K562 (cell line): Measurements from ENCODE around the gene CD4. TPM values are rescaled to one million over a fixed set of nuclear protein-coding genes. Genes with fewer than 3 reads are reported as not detected.

ENCODE experiments used
- ATF1 ChIP-seq, 2 experiments: fragments of 450-650 bp in 1 of 2; IDR thresholded peaks; 2 replicates each; pipeline ENCODE4 v1.6.1; 2016; ENCODE audit warnings: missing compliant biosample characterization in 1 of 2, missing genetic modification characterization in 1 of 2
- BCL6 ChIP-seq: fragments of 250-450 bp; sonication (Bioruptor Pico); IDR thresholded peaks from 2 replicates; pipeline ENCODE4 v1.4.0; 2020
- CCAR2 ChIP-seq: fragments of 200-400 bp; formaldehyde crosslinking; IDR thresholded peaks from 2 replicates; pipeline ENCODE4 v1.6.1; 2017; ENCODE audit warnings: mild to moderate bottlenecking, low read depth, low read length
- FOXJ3 ChIP-seq: sonication (generic); formaldehyde crosslinking; IDR thresholded peaks from 2 replicates; pipeline ENCODE4 v1.4.0; 2020; ENCODE audit warnings: mild to moderate bottlenecking, missing genetic modification reagents
- RBM17 ChIP-seq: fragments of 200-400 bp; formaldehyde crosslinking; IDR thresholded peaks from 2 replicates; pipeline ENCODE4 v1.6.1; 2017; ENCODE audit warnings: low read depth, mild to moderate bottlenecking, low read length, borderline replicate concordance
- SPI1 ChIP-seq: IDR thresholded peaks from 2 replicates; pipeline ENCODE4 v1.6.1; 2011; ENCODE audit warnings: low read depth, low read length, control low read depth, borderline replicate concordance
- SREBF2 ChIP-seq: sonication (generic); formaldehyde crosslinking; IDR thresholded peaks from 2 replicates; pipeline ENCODE4 v1.4.0; 2020; ENCODE audit warnings: mild to moderate bottlenecking, missing genetic modification reagents
- ZNF232 ChIP-seq: sonication (generic); formaldehyde crosslinking; IDR thresholded peaks from 2 replicates; pipeline ENCODE4 v1.8.0; 2022; ENCODE audit warnings: mild to moderate bottlenecking, missing genetic modification reagents
- polyA plus RNA-seq, 8 experiments: library from polyadenylated mRNA; depleted of rRNA in 4 of 8; stranded (reverse) in 5 of 8; unstranded in 3 of 8; fragments of >200 nt; fragmentation: Nextera tagmentation in 2 of 8; fragmentation: Illumina TruSeq in 1 of 8; extraction: Ambion mirVana in 2 of 8; extraction: Trizol in 1 of 8; gene quantifications; 2 replicates each; pipeline versions ENCODE4 v1.2.1 to v1.2.3, GENCODE V29; 2011 to 2014; ENCODE audit warnings: inconsistent platforms in 1 of 8, missing spikeins in 1 of 8
- total RNA-seq, 7 experiments: library from RNA; depleted of rRNA in 6 of 7; stranded (reverse); fragments of >200 nt in 6 of 7; fragmentation: Illumina TruSeq in 2 of 7; extraction: Trizol in 2 of 7; gene quantifications; 2 replicates each; pipeline versions ENCODE4 v1.2.1 to v1.2.3, GENCODE V29; 2011 to 2021; ENCODE audit warnings: low replicate concordance in 1 of 7
- TF ChIP-seq, protein P1 (sequence below): IDR thresholded peaks from 2 replicates; pipeline ENCODE4 v1.6.1; 2014; ENCODE audit warnings: antibody characterized with exemption
- TF ChIP-seq, protein P2 (sequence below): sonication (generic); formaldehyde crosslinking; IDR thresholded peaks from 2 replicates; pipeline ENCODE4 v1.8.0; 2022; ENCODE audit warnings: missing genetic modification reagents, mild to moderate bottlenecking, moderate library complexity, borderline replicate concordance
- TF ChIP-seq, protein P3 (sequence below): fragments of 450-650 bp; IDR thresholded peaks from 2 replicates; pipeline ENCODE4 v1.6.1; 2016; ENCODE audit warnings: missing biosample characterization, missing genetic modification characterization
- TF ChIP-seq, protein P4 (sequence below): fragments of 250-450 bp; sonication (Bioruptor Pico); IDR thresholded peaks from 2 replicates; pipeline ENCODE4 v1.4.0; 2020; ENCODE audit warnings: mild to moderate bottlenecking, moderate library complexity
- TF ChIP-seq, protein P5 (sequence below): fragments of 250-450 bp; sonication (Bioruptor Pico); IDR thresholded peaks from 2 replicates; pipeline ENCODE4 v1.8.0; 2022; ENCODE audit warnings: inconsistent platforms
- TF ChIP-seq, protein P6 (sequence below), 2 experiments: fragments of 450-650 bp in 1 of 2; sonication (generic) in 1 of 2; formaldehyde crosslinking in 1 of 2; IDR thresholded peaks in 1 of 2; conservative IDR thresholded peaks in 1 of 2; 2 replicates each; pipeline versions ENCODE4 v1.6.1 to v1.8.1; 2016 to 2023; ENCODE audit warnings: mild to moderate bottlenecking in 2 of 2, moderate library complexity in 2 of 2, inconsistent platforms in 1 of 2, missing genetic modification reagents in 1 of 2

Gene CD4
- total and polyA plus RNA-seq, 9 of the 15 experiments (the other 6 are each of a cell fraction or from before 2014, with no cell fraction given) = 0.06 to 0.27 (median 0.09) TPM; not detected in 5

DNA sequence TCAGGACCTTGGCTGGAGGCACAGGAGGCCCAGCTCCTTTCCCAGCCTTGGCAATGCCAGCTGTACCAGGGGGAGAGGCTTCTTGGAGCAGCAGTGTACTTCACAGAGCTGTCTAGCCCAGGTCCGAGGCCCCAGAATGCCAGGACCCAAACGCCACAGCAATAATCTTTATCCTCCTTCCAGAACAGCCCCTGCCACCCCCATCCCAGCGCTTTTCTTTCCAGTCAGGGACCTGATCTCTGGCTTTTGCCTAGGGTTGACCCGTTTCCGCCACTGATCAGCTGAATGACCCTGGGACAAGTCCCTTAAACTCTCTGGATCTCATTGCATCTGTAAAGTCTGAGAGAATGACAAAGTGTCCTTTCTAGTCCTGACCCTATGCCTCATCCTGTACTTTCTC, 11.9 kb upstream of the CD4 start (continued):
- TF ChIP-seq ZNF232 (CRISPR knock-in tag) (no peak), BCL6 (CRISPR knock-in tag) (no peak), CCAR2 (no peak), SREBF2 (CRISPR knock-in tag) (no peak), ATF1 (CRISPR knock-in tag; IDR thresholded peaks at IDR 0.05) (no peak), ATF1 (tag; IDR thresholded peaks at IDR 0.05) (no peak), FOXJ3 (CRISPR knock-in tag) (no peak), RBM17 (no peak), SPI1 (no peak)
- TF ChIP-seq, protein P1, sequence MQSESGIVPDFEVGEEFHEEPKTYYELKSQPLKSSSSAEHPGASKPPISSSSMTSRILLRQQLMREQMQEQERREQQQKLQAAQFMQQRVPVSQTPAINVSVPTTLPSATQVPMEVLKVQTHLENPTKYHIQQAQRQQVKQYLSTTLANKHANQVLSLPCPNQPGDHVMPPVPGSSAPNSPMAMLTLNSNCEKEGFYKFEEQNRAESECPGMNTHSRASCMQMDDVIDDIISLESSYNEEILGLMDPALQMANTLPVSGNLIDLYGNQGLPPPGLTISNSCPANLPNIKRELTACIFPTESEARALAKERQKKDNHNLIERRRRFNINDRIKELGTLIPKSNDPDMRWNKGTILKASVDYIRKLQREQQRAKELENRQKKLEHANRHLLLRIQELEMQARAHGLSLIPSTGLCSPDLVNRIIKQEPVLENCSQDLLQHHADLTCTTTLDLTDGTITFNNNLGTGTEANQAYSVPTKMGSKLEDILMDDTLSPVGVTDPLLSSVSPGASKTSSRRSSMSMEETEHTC = no peak
- TF ChIP-seq, protein P2, sequence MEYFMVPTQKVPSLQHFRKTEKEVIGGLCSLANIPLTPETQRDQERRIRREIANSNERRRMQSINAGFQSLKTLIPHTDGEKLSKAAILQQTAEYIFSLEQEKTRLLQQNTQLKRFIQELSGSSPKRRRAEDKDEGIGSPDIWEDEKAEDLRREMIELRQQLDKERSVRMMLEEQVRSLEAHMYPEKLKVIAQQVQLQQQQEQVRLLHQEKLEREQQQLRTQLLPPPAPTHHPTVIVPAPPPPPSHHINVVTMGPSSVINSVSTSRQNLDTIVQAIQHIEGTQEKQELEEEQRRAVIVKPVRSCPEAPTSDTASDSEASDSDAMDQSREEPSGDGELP (CRISPR knock-in tag) = no peak
- TF ChIP-seq, protein P3, sequence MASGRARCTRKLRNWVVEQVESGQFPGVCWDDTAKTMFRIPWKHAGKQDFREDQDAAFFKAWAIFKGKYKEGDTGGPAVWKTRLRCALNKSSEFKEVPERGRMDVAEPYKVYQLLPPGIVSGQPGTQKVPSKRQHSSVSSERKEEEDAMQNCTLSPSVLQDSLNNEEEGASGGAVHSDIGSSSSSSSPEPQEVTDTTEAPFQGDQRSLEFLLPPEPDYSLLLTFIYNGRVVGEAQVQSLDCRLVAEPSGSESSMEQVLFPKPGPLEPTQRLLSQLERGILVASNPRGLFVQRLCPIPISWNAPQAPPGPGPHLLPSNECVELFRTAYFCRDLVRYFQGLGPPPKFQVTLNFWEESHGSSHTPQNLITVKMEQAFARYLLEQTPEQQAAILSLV (tag) = no peak
- TF ChIP-seq, protein P4, sequence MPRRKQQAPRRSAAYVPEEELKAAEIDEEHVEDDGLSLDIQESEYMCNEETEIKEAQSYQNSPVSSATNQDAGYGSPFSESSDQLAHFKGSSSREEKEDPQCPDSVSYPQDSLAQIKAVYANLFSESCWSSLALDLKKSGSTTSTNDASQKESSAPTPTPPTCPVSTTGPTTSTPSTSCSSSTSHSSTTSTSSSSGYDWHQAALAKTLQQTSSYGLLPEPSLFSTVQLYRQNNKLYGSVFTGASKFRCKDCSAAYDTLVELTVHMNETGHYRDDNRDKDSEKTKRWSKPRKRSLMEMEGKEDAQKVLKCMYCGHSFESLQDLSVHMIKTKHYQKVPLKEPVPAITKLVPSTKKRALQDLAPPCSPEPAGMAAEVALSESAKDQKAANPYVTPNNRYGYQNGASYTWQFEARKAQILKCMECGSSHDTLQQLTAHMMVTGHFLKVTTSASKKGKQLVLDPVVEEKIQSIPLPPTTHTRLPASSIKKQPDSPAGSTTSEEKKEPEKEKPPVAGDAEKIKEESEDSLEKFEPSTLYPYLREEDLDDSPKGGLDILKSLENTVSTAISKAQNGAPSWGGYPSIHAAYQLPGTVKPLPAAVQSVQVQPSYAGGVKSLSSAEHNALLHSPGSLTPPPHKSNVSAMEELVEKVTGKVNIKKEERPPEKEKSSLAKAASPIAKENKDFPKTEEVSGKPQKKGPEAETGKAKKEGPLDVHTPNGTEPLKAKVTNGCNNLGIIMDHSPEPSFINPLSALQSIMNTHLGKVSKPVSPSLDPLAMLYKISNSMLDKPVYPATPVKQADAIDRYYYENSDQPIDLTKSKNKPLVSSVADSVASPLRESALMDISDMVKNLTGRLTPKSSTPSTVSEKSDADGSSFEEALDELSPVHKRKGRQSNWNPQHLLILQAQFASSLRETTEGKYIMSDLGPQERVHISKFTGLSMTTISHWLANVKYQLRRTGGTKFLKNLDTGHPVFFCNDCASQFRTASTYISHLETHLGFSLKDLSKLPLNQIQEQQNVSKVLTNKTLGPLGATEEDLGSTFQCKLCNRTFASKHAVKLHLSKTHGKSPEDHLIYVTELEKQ (CRISPR knock-in tag) = no peak
- TF ChIP-seq, protein P5, sequence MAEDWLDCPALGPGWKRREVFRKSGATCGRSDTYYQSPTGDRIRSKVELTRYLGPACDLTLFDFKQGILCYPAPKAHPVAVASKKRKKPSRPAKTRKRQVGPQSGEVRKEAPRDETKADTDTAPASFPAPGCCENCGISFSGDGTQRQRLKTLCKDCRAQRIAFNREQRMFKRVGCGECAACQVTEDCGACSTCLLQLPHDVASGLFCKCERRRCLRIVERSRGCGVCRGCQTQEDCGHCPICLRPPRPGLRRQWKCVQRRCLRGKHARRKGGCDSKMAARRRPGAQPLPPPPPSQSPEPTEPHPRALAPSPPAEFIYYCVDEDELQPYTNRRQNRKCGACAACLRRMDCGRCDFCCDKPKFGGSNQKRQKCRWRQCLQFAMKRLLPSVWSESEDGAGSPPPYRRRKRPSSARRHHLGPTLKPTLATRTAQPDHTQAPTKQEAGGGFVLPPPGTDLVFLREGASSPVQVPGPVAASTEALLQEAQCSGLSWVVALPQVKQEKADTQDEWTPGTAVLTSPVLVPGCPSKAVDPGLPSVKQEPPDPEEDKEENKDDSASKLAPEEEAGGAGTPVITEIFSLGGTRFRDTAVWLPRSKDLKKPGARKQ (CRISPR knock-in tag) = no peak
- TF ChIP-seq, protein P6, sequence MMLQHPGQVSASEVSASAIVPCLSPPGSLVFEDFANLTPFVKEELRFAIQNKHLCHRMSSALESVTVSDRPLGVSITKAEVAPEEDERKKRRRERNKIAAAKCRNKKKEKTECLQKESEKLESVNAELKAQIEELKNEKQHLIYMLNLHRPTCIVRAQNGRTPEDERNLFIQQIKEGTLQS (IDR thresholded peaks at IDR 0.05) = no peak
- TF ChIP-seq, protein P6 (CRISPR knock-in tag; conservative IDR thresholded peaks at IDR 0.05) = no peak
- TF ChIP-seq, all 486 proteins: peak for 0
